DMS 273 treated with DMSO at 0.1 percent for 48 hours (cell line): ENCODE results near the gene USP9X.
"Not testable (repeated sequence)": the region's sequence is repeated elsewhere in the genome, so short reads cannot be mapped to it uniquely, and the experiment has no call there.

Experiments
- DNase-seq: peaks from one replicate; lab custom pipeline; 2025; lab: John Stamatoyannopoulos, UW

The USP9X gene

GRCh38 chrX:41198410-41198809 lies 113.2 kb downstream of the USP9X start:
- DNase-seq = no peak

- DNase-seq = no peak
Measured at GRCh38 chrX:41200785-41201184, 115.5 kb downstream of the USP9X start.

GRCh38 chrX:41209853-41210252 lies 124.6 kb downstream of the USP9X start:
- DNase-seq = no peak

GRCh38 chrX:41224605-41225004 lies 139.4 kb downstream of the USP9X start:
- DNase-seq = no peak

- DNase-seq = no peak
Measured at GRCh38 chrX:41233988-41234387, 148.7 kb downstream of the USP9X start.

DNA sequence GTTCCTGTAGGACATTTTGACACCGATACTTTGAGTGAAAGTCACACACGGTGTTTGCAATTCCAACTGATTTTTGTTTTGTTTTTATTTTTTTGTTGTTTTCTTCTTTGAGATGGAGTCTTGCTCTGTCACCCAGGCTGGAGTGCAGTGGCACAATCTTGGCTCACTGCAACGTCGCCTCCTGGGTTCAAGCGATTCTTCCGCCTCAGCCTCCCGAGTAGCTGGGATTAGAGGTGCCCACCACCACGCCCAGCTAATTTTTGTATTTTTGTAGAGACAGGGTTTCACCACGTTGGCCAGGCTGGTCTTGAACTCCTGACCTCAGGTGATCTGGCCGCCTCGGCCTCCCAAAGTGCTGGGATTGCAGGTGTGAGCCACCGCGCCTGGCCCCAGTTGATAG lies 149.2 kb downstream of the USP9X start:
- not testable (repeated sequence) for DNase-seq

DNA sequence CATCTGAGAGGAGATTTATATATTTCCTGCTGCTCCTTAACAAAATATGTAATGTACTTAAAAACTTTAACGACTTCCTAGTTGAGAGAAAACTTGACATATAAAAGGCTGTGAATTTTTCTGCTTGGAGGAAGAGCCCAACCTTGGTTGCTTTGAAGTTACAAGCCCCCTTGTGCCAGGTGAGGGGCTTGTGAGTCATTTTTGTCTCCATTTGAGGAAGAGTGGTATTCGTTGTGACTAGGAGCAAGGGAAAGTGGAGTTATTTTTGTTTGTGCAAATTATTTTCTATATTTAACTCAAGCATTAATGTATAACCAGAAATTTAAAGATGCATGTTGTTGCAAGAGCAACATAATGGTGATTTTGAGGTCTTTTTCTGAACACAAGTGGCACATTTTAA lies 149.7 kb downstream of the USP9X start:
- no peak for DNase-seq

- no peak for DNase-seq
Measured at GRCh38 chrX:41236629-41237028, 151.4 kb downstream of the USP9X start.

GRCh38 chrX:41240509-41240908 lies 155.3 kb downstream of the USP9X start:
- DNase-seq = no peak

DNA sequence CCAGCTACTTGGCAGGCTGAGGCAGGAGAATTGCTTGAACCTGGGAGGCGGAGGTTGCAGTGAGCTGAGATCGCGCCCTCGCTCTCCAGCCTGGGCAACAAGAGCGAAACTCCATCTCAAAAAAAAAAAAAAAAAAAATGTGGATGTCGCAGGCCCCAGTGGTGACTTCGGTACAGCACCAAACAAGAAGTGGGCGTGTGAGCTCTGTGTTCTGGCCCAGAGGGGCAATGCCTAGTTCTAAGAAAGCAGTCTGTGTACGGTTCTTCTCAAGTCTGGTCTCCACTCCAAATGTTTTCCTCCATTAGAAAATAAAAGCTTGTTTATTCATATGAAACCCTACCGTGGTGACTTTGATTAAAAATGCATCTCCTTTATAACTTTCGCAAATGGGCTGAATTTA lies 156.7 kb downstream of the USP9X start:
- DNase-seq = no peak

DNA sequence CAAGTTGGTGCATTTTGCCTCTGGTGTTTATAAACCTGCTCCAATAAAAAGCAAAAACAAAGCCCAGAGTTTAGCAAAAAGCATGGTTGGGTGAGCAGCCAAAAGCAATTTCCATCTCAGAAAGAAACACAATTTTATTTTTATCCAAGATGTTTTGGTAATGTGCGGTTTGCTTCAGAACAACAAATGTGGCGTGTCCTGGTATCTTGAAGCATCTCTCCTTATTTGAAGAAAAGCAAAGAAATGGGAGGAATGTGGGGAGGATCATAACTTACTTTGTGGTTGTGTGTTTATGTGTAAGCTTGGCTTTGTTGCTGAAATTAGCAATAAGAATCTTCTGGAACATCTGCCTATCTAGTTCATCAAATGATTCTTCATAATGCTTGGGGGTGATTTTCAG lies 160.4 kb downstream of the USP9X start:
- peak; percentile 35 for DNase-seq

DNA sequence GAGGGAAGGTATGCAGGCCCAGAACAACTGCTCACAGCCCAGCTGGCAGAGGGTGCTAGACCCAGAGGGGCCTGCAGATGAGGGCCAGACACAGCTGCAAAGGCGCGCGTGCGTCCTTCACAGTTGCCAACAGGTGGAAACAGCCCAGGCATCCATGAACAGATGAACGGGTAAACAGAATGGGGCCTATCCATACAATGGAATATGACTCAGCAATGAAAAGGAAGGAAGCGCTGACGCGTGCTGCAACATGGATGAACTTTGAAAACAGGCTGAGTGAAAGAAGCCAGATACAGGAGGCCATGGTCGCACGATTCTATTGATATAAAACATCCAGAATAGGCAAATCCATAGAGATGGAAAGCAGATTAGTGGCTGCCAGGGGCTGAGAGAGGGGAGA lies 165.6 kb downstream of the USP9X start:
- DNase-seq = no peak

DNA sequence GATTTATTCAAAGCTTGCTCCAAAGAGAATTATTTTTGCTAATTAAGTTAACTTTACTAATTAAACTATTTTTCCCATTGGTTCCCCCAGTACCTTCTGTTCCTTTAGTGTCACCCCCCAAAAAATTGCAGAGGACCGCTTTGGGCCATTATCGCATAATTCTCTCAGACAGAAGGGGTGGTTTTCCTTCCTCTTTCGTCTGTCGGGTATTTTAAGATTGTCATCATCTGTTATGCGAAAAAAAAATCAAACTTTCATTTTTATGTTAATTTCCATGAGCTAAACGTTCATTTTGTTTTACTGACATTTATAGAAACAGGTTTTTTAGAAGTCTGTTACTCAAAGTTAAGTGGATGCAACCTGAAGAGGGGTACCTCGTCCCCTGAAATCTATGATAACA lies 172.6 kb downstream of the USP9X start:
- DNase-seq = no peak

DNA sequence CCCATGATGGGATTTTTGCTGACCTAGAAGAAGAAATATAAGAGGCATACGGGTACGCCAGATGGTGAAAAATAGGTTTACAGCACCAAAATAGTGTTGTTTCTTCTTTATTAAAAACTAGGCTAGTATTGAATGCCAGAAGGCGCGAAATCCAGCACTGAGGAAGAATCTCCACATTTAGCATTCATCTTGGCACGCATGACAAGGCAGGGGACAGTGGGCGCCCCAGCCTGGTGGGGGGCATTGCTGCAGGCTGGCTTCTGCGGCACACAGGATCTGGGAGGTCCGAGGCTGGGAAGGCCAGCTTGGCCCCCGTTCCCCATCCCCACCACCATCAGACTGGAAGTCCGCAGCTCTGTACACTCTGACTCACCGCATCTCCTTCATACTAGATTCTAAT lies 173.0 kb downstream of the USP9X start:
- DNase-seq = no peak

GRCh38 chrX:41258871-41259270 lies 173.6 kb downstream of the USP9X start:
- no peak for DNase-seq

GRCh38 chrX:41259516-41259915 lies 174.3 kb downstream of the USP9X start:
- peak; percentile 86 for DNase-seq

GRCh38 chrX:41265615-41266014 lies 180.4 kb downstream of the USP9X start:
- DNase-seq = no peak

DNA sequence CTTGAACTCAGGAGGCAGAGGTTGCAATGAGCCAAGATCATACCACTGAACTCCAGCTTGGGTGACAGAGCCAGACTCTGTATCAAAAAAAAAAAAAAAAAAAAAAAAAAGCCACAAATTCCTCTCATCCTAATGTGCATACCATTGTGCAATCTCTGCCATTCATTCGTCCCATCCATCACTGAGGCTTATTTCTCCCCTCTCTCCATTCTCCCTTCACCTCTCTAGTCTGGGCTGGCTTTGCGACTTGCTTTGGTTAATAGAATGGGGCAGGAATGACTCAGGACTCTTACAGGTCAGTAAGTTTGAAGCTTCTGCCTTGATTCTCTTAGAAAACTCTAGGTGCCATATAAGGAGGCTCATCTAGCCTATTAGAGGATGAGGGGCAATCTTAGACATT lies 188.4 kb downstream of the USP9X start:
- DNase-seq = no peak

DNA sequence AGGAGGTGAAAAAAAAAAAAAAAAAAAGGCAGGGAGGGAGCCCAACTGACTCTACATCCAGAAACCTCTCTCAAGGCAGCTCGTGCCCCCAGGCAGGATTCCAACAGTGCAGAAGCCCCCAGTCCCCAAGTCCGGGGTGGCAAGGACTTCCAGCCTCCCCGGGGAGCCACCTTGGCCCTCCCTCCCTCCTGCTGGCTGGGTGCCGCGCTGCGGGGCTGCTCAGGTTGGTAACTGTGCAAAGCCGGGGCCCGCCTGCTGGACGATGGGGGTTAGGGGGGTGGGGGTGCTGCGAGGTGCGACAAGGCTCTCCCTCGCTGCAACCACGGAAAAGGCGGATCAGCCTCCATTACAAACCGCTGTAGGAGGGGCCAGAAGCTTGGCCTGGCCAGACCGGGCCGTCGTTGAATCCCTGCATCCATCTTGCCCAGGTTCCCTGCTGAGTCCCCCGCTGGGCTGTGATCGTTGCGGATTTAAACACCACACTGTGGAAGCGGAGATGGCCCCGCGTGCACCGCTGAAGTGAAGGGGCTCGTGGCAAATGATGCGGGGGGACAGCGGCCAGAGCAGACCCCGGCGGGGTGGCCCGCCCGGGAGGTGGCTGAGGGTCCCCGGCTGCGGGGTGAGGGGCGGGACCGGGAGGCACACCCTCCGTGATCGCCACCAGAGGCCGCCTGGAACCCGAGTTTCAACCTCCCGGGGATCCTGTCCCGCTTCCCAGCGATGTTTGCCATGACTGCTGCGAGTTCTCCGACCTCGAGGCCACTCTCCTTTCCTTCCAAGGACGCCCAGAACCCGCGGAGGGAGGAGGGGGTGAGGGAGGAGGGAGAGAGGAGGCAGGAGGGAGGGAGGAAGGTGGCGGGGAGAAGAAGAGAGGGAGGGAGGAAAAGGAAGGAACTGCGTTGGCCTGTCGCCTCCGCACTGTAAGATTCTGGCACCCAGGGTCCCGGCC lies 190.7 kb downstream of the USP9X start:
- DNase-seq = no peak

DNA sequence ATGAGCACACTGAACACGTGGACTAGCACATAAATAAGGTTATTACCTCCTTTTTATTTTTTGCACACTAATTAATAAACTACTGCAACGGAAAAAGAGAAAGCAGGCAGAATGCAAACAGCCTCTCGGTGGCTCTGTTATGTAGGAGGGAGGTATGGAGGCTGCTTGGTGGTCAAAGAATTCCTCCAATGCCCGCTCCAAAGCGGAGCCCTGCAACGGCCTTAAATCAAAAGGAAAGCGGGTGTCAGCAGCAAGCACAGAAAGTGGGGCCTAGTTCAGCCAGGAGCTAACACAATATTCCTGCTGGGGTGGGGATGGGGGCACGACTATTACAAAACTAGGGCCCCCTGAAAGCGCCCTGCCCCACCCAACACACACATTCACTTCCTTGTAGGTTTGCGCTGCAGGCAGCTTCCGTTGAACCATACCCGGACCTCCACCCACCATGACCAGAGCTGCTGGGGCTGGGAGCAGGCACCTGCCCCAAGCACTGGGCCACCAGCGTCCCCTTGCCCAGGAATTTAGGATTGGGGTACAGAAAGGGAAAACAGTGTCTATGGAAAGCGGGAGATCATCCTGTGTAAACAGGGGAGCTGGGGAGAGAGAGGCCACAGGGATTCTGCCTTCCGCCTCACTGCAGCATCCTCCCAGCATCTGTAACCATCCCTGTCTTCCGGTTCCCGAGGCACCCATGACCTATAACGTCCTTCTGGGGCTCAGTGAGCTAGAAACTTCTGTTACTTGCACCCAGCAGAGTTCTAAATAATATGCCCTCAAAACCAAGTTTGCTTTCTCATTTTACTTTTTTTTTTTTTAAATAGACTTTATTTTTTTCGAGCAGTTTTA lies 191.6 kb downstream of the USP9X start:
- no peak for DNase-seq

DNA sequence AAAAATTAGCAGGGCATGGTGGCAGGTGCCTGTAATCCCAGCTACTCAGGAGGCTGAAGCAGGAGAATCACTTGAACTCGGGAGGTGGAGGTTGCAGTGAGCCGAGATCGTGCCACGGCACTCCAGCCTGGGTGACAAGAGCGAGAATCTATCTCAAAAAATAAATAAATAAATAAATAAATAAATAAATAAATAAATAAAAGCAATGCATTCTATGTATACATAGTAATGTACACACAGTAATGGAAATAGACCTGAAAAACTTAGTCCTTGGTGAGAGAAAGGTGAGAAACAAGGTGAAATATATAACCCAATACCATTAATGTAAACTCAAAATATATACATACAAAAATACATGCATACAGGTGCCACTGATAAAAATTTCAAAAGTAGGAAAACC lies 197.1 kb downstream of the USP9X start:
- not testable (repeated sequence) for DNase-seq

GRCh38 chrX:41285928-41286327 lies 200.7 kb downstream of the USP9X start:
- not testable (repeated sequence) for DNase-seq
